ENCODE results near the gene ABHD10. TPM values are rescaled to one million over a fixed set of nuclear protein-coding genes. Genes with fewer than 3 reads are reported as not detected.

The ABHD10 gene
- total RNA-seq, 4 donors from 2014 or later, result 2.2 to 23.3 (median 9.3) TPM

DNA sequence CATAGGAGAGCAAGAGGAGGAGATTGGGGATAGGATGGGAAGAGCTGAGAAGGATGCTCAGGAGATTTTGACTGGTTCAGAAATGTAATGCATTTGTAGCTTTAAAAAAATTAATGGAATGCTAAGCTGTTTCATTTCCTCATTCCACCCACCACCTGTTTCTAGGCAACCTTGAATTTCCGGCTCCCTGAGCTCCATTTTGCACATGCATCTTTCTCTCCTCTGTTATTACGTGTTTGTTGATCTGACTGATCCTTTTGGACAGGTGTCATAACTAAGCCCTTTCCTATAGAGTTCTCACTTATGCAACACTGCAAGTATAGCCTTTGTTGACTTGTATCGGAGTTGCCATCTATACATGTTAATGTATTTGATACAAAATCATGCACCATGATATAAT lies 60.0 kb downstream of the ABHD10 start:
- no peak overlapping the region for H3K27ac ChIP-seq

DNA sequence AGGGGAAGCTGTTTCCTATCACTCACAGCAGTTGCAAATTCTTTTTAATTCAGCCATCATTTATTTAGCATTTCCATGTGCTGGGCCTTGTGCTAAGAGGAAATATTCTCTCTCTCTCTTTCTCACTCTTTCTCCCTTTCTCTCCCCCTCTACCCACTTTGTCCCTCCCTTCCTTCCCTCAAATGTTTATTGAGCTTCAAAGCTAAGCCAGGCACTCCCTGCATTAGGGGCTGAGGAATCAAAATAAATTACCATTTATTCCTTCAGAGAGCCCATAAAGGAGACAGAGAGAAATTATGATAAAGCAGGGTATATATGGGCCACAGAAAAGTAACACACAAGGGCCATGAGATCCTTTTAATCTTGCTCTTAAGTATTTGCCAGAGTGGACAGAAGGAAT lies 62.5 kb downstream of the ABHD10 start:
- TF ChIP-seq, protein P1, sequence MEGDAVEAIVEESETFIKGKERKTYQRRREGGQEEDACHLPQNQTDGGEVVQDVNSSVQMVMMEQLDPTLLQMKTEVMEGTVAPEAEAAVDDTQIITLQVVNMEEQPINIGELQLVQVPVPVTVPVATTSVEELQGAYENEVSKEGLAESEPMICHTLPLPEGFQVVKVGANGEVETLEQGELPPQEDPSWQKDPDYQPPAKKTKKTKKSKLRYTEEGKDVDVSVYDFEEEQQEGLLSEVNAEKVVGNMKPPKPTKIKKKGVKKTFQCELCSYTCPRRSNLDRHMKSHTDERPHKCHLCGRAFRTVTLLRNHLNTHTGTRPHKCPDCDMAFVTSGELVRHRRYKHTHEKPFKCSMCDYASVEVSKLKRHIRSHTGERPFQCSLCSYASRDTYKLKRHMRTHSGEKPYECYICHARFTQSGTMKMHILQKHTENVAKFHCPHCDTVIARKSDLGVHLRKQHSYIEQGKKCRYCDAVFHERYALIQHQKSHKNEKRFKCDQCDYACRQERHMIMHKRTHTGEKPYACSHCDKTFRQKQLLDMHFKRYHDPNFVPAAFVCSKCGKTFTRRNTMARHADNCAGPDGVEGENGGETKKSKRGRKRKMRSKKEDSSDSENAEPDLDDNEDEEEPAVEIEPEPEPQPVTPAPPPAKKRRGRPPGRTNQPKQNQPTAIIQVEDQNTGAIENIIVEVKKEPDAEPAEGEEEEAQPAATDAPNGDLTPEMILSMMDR (IDR thresholded peaks at IDR 0.05), result no peak
- no peak for TF ChIP-seq EP300 (IDR thresholded peaks at IDR 0.05; ENCODE audit: low read depth)
- TF ChIP-seq POLR2AphosphoS5 (IDR thresholded peaks at IDR 0.05), result no peak
- TF ChIP-seq POLR2A (IDR thresholded peaks at IDR 0.05), result no peak
- in situ Hi-C loops (cut with MboI; ENCODE audit: low pct_ligation_motif_present in 1 of 4, low pct_unique_long_range_greater_than_20kb in 1 of 4, low sequenced_read_pairs in 3 of 4), result no loop called here
- Histone ChIP-seq H3K4me3 (no peak overlapping the region), H3K27me3 (no peaks in the 10 kb centered on the region), H3K27ac (no peak overlapping the region), H3K9me3 (no peaks in the 10 kb centered on the region), H3K36me3 (no peaks in the 10 kb centered on the region), H3K4me1 (peaks cover 0 to 9% (median 2%) of the 10 kb centered on the region in 4 donors)
- intact Hi-C loops (cut with DNase I; ENCODE audit: low total_unique reads), result no loop called here
- DNase-seq, result no peak

More for the DNA sequence above, 60.0 kb downstream of the ABHD10 start:
- TF ChIP-seq POLR2AphosphoS5 (IDR thresholded peaks at IDR 0.05) (no peak), EP300 (IDR thresholded peaks at IDR 0.05; ENCODE audit: low read depth) (no peak)
- TF ChIP-seq, protein P1 (IDR thresholded peaks at IDR 0.05), result no peak
- no peaks in the 10 kb centered on the region for H3K27me3 ChIP-seq
- WGBS, 2 donors (ENCODE audit: low coverage in 1 of 2), result 78 to 81% methylated on average over 3 of the region's 3 CpGs
- intact Hi-C loops (cut with DNase I; ENCODE audit: low total_unique reads), result no loop called here
- H3K9me3 ChIP-seq, result no peaks in the 10 kb centered on the region
- DNase-seq, result no peak
- H3K36me3 ChIP-seq, result no peaks in the 10 kb centered on the region
- in situ Hi-C loops (cut with MboI; ENCODE audit: low pct_ligation_motif_present in 1 of 4, low pct_unique_long_range_greater_than_20kb in 1 of 4, low sequenced_read_pairs in 3 of 4), result no loop called here
- no peak overlapping the region for H3K4me3 ChIP-seq
- H3K4me1 ChIP-seq, result peaks cover 0 to 6% (median 2%) of the 10 kb centered on the region in 4 donors

DNA sequence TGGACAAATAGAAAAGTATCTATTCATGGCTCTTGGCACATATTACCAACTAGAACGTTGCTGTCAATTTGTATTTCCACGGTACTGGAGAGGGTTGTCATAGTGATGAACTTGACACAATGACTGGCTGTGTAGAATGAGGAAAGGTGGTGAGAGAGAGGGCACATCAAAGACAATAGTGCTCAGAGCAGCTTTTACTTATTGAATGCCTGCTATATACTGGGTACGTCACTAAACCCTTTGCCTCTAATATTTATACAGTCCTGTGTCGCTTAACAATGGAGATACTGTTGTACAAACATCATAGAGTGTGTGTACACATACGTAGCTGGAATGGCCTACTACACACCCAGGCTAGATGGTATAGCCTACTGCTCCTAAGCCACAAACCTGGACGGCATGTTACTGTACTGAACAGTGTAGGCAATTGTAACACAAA lies 64.0 kb downstream of the ABHD10 start:
- H3K9me3 ChIP-seq, result no peaks in the 10 kb centered on the region
- 38 to 52% methylated on average over 4 to 6 of the region's 6 CpGs for WGBS, 2 donors (ENCODE audit: low coverage in 1 of 2)
- H3K27ac ChIP-seq, result peak overlapping the region in 2 of 4 donors; percentile 9 to 38
- TF ChIP-seq POLR2AphosphoS5 (IDR thresholded peaks at IDR 0.05), result peak in 1 of 3 donors; percentile 17
- no peak for TF ChIP-seq EP300 (IDR thresholded peaks at IDR 0.05; ENCODE audit: low read depth)
- peaks cover 0 to 9% (median 2%) of the 10 kb centered on the region in 4 donors for H3K4me1 ChIP-seq
- H3K27me3 ChIP-seq, result no peaks in the 10 kb centered on the region
- H3K4me3 ChIP-seq, result no peak overlapping the region
- in situ Hi-C loops (cut with MboI; ENCODE audit: low pct_ligation_motif_present in 1 of 4, low pct_unique_long_range_greater_than_20kb in 1 of 4, low sequenced_read_pairs in 3 of 4) (no loop called here), intact Hi-C loops (cut with DNase I; ENCODE audit: low total_unique reads) (no loop called here)
- DNase-seq, result peak; percentile 10
- no peaks in the 10 kb centered on the region for H3K36me3 ChIP-seq

Other genes starting within 250 kb of the ABHD10 start
- 10 to 100 TPM; 20.3 to 43.8 (median 24.5) TPM for gene PHLDB2, start 119.8 kb upstream of the ABHD10 start, total RNA-seq
- gene TAGLN3, start 19.9 kb downstream of the ABHD10 start, total RNA-seq, result 1 to 10 TPM in 1 of 4 donors, under 1 TPM in 2, not detected in 1; 0.64 to 1.5 (median 0.68) TPM
- not detected for gene TMPRSS7, start 55.7 kb downstream of the ABHD10 start, total RNA-seq
- gene C3orf52, start 107.4 kb downstream of the ABHD10 start, total RNA-seq, result 10 to 100 TPM; 26.9 to 65.7 (median 47.1) TPM
- under 1 TPM in 2 of 4 donors, not detected in 2; 0.64 to 0.68 TPM for gene GCSAM, start 154.2 kb downstream of the ABHD10 start, total RNA-seq